WI38 (cell line): Measurements from ENCODE around the gene ABTB2.

ENCODE experiments used
- H3K4me3 ChIP-seq: 2 replicates; pipeline ENCODE4 v1.5.1; 2011; ENCODE audit warnings: low read depth, mild to moderate bottlenecking, control low read depth, low read length
- TF ChIP-seq, protein P1 (sequence below): IDR thresholded peaks from 2 replicates; pipeline ENCODE4 v1.5.1; 2012; ENCODE audit warnings: low read depth, mild to moderate bottlenecking, control low read depth, low read length

ABTB2 gene

DNA sequence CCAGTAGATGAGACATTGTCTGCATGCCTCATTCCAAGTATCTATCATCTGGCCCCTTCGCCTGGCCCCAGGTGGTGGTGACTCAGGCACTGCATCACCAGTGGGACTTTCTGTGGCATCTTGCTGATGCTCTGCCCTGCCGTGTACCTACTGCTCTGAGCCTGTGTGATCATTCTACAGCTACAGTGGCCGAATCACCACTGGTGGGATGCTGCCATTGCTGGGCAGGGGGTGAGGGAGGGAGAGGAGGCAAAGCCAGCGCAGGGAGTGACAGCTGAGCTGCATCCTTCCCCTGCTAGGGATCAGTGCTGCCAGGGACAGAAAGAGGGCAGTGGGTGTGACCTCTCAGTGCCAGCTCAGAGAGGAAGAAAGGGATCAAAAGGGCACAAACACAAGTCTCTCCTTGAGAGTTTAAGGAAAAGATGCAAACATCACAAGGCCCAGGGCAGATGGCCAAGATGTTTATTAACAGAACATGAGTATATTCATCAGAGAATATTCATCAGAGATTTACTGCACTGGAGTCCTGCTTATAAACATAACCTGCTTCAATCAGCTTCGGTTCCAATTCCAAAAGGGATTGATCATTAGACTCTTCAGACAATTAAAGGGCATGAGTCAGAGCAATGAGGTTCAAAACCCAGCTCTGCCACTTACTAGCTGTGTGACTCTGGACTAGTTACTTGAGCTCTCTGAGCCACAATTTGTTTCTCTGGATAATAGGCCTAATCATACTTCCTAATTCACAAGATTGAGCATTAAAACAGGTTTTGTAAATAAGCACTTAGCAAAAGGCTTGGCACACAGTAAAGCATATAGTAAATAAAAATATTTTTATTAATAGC lies 142.6 kb downstream of the ABTB2 start:
- H3K4me3 ChIP-seq = no peak overlapping the region
- TF ChIP-seq, protein P1, sequence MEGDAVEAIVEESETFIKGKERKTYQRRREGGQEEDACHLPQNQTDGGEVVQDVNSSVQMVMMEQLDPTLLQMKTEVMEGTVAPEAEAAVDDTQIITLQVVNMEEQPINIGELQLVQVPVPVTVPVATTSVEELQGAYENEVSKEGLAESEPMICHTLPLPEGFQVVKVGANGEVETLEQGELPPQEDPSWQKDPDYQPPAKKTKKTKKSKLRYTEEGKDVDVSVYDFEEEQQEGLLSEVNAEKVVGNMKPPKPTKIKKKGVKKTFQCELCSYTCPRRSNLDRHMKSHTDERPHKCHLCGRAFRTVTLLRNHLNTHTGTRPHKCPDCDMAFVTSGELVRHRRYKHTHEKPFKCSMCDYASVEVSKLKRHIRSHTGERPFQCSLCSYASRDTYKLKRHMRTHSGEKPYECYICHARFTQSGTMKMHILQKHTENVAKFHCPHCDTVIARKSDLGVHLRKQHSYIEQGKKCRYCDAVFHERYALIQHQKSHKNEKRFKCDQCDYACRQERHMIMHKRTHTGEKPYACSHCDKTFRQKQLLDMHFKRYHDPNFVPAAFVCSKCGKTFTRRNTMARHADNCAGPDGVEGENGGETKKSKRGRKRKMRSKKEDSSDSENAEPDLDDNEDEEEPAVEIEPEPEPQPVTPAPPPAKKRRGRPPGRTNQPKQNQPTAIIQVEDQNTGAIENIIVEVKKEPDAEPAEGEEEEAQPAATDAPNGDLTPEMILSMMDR = no peak

DNA sequence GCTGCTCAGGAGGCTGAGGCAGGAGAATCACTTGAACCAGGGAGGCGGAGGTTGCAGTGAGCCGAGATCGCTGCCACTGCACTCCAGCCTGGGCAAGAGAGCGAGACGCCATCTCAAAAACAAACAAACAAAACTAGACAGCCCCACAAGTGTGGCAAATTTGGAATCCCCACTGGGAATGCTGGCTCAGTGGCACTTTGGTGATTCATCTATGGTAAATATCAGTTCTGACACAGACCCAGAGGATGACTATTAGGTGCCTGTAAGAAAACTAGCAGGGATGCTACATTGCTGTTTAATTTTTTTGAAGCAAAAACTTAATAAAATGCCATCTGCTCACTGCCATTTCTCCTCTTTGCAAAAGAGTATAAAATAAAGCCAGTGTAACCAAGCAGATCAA lies 144.4 kb downstream of the ABTB2 start:
- H3K4me3 ChIP-seq = no peak overlapping the region

DNA sequence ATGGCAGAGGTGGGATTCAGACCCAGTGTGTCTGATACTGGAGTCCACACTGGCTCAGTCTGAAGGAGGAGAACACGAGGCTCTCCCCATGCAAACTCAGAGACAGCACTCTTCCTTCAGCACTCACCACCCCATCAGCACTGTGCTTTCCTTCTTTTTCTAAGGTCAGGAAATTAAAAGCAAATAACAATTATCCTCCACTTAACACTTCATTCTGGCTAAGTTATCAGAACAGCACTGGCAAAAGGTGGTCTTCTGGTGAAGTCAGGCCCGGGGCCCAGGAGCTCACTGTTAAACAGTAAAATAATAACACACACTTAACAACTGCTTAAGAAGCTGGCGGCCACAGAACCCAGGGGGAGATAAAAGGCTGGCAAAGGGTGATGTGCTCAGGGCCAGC lies 145.2 kb downstream of the ABTB2 start:
- H3K4me3 ChIP-seq = no peak overlapping the region
- TF ChIP-seq, protein P1 = no peak

More for the DNA sequence above, 144.4 kb downstream of the ABTB2 start:
- TF ChIP-seq, protein P1 = no peak

DNA sequence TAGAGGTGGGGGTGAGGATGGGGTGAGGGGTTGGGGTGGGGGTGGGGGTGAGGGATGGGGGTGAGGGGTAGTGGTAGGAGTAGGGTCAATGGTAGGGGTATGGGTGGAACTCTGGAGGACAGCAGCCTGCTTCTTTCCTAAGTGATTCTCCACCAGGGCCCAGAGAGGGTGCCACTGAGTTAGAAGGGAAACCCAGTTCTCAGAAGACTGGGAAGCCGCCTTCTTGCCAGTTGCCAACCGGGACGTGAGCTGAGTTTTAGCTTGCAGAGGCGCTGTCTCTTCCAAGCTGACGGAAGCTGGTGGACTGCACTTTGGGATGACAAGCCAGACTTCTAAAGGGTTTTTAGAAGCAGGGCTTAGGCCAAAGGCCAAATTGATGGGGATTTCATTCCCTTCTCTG lies 148.0 kb downstream of the ABTB2 start:
- no peak overlapping the region for H3K4me3 ChIP-seq
- TF ChIP-seq, protein P1 = no peak

DNA sequence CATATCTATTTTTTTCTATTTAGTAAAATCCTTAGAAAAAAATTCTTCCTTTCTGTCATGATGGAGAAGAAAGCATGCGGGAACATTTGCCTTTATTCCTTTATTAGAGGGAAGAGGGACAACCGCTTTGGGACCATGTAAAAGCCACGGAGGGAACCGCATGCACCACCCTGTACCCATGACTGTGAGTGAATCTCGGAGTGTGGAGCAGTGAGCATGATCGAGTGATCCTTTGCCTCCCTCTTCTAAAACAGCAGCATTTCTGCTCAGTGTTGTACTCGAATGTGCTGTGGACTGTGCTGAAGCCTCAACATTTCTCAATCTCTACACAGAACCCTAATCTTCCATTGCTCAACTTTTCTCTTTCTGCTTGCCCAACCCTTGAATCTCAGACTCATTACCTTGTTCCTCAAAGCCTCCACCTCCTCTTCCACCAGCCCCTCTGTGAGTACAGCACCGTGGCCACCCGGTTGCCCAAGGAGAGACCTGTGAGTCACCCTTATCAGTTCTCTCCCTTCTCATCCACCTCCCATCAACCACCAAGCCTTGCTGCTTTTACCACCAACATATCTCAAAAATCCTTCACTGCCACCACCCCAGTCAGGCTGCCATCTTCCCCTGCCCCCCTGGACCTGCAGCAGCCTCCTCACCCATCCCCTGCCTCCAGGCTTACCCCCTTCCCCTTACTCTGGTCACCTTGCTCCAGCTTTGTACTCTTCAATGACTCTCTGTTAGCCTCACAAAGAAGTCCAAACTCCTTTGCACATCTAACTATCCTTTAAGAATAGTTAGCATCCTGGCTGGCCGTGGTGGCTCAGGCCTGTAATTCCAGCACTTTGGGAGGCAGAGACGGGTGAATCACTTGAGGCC lies 149.3 kb downstream of the ABTB2 start:
- TF ChIP-seq, protein P1 = no peak
- no peak overlapping the region for H3K4me3 ChIP-seq

DNA sequence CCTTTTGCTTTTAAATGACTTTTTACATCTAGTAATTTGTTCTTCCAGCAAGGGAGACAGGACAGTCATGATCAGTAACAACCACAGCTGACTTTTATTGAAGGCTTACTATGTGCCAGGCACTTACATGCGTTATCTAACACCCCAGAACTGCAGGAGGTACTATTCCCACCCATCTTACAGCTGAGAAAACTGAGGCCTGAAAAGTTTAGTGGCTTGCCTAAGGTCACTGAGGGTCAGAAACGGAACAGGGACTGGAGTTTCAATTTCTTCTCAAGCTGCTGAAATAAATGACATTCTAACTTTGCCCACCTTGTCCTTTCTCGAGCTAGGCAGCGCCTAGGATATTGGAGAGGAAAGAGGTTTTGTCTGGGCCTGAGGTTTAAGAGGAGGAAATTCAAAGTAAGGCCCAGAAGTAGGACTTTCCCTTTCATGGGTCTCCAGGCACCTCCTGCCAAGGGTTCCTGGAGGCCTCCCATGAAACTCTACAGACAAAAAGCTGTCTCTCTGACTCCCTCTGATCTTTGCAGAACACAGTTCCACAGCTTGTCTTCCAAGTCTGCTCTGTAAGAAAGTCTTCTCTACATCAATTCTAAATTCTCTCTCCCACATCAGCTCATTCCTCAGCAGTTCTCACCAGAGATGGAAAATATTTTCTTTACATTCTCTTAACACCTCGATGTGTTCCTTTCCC lies 150.2 kb downstream of the ABTB2 start:
- TF ChIP-seq, protein P1 = no peak
- H3K4me3 ChIP-seq = no peak overlapping the region
